ENCODE measurements around the gene SCRN2.

SCRN2 gene

GRCh38 chr17:47840742-47841487 is at the start of gene SCRN2:
SCRN2 (minus strand) TSS chr17:47841273; CDS start chr17:47840843, 430 bp downstream.
- H3K4me1 ChIP-seq (ENCODE audit: insufficient read depth, low read length), result peaks cover 20% of the 10 kb centered on the region
- peak within 1 kb of the TSS; percentile 69 for H2AFZ ChIP-seq (ENCODE audit: low read depth, low read length)
- peak within 1 kb of the TSS; percentile 68 for H3K4me3 ChIP-seq (ENCODE audit: low read length)
- H3K9me3 ChIP-seq (ENCODE audit: low read length), result no peaks in the 10 kb centered on the region
- H3K27me3 ChIP-seq (ENCODE audit: insufficient read depth, low read length), result peaks cover 20% of the 10 kb centered on the region
- H3K36me3 ChIP-seq (ENCODE audit: insufficient read depth, low read length), result peaks cover 6% of the 10 kb centered on the region

- Histone ChIP-seq H3K27me3 (ENCODE audit: insufficient read depth, low read length) (peaks cover 5% of the 10 kb centered on the region), H3K4me3 (ENCODE audit: low read length) (no peak overlapping the region), H3K4me1 (ENCODE audit: insufficient read depth, low read length) (peaks cover 10% of the 10 kb centered on the region), H2AFZ (ENCODE audit: low read depth, low read length) (no peak overlapping the region), H3K9me3 (ENCODE audit: low read length) (no peaks in the 10 kb centered on the region), H3K36me3 (ENCODE audit: insufficient read depth, low read length) (no peaks in the 10 kb centered on the region)
Measured at GRCh38 chr17:47889734-47890529, 48.9 kb upstream of the SCRN2 start.

GRCh38 chr17:47888293-47888692 is 47.2 kb upstream of the SCRN2 start:
- peaks cover 21% of the 10 kb centered on the region for H3K27me3 ChIP-seq (ENCODE audit: insufficient read depth, low read length)
- H2AFZ ChIP-seq (ENCODE audit: low read depth, low read length), result no peak overlapping the region
- no peak overlapping the region for H3K4me3 ChIP-seq (ENCODE audit: low read length)
- no peaks in the 10 kb centered on the region for H3K36me3 ChIP-seq (ENCODE audit: insufficient read depth, low read length)
- H3K9me3 ChIP-seq (ENCODE audit: low read length), result no peaks in the 10 kb centered on the region
- peaks cover 5% of the 10 kb centered on the region for H3K4me1 ChIP-seq (ENCODE audit: insufficient read depth, low read length)

GRCh38 chr17:47884905-47885730 is 44.0 kb upstream of the SCRN2 start:
- Histone ChIP-seq H3K36me3 (ENCODE audit: insufficient read depth, low read length) (no peaks in the 10 kb centered on the region), H2AFZ (ENCODE audit: low read depth, low read length) (no peak overlapping the region), H3K4me1 (ENCODE audit: insufficient read depth, low read length) (peaks cover 5% of the 10 kb centered on the region), H3K27me3 (ENCODE audit: insufficient read depth, low read length) (peaks cover 32% of the 10 kb centered on the region), H3K9me3 (ENCODE audit: low read length) (no peaks in the 10 kb centered on the region), H3K4me3 (ENCODE audit: low read length) (no peak overlapping the region)

- Histone ChIP-seq H3K9me3 (ENCODE audit: low read length) (no peaks in the 10 kb centered on the region), H2AFZ (ENCODE audit: low read depth, low read length) (no peak overlapping the region), H3K4me1 (ENCODE audit: insufficient read depth, low read length) (peaks cover 5% of the 10 kb centered on the region), H3K4me3 (ENCODE audit: low read length) (no peak overlapping the region), H3K36me3 (ENCODE audit: insufficient read depth, low read length) (no peaks in the 10 kb centered on the region), H3K27me3 (ENCODE audit: insufficient read depth, low read length) (peaks cover 34% of the 10 kb centered on the region)
Measured at GRCh38 chr17:47884427-47884740, 43.3 kb upstream of the SCRN2 start.

GRCh38 chr17:47883589-47884426 is 42.7 kb upstream of the SCRN2 start:
- Histone ChIP-seq H3K4me1 (ENCODE audit: insufficient read depth, low read length) (peaks cover 5% of the 10 kb centered on the region), H2AFZ (ENCODE audit: low read depth, low read length) (no peak overlapping the region), H3K36me3 (ENCODE audit: insufficient read depth, low read length) (no peaks in the 10 kb centered on the region), H3K9me3 (ENCODE audit: low read length) (no peaks in the 10 kb centered on the region), H3K4me3 (ENCODE audit: low read length) (no peak overlapping the region), H3K27me3 (ENCODE audit: insufficient read depth, low read length) (peaks cover 38% of the 10 kb centered on the region)

- Histone ChIP-seq H2AFZ (ENCODE audit: low read depth, low read length) (no peak overlapping the region), H3K4me1 (ENCODE audit: insufficient read depth, low read length) (peaks cover 5% of the 10 kb centered on the region), H3K27me3 (ENCODE audit: insufficient read depth, low read length) (peaks cover 45% of the 10 kb centered on the region), H3K4me3 (ENCODE audit: low read length) (no peak overlapping the region), H3K9me3 (ENCODE audit: low read length) (no peaks in the 10 kb centered on the region), H3K36me3 (ENCODE audit: insufficient read depth, low read length) (no peaks in the 10 kb centered on the region)
Measured at GRCh38 chr17:47882695-47883588, 41.9 kb upstream of the SCRN2 start.

GRCh38 chr17:47882247-47882646 is 41.2 kb upstream of the SCRN2 start:
- peaks cover 52% of the 10 kb centered on the region for H3K27me3 ChIP-seq (ENCODE audit: insufficient read depth, low read length)

GRCh38 chr17:47879776-47880454 is 38.8 kb upstream of the SCRN2 start:
- H3K36me3 ChIP-seq (ENCODE audit: insufficient read depth, low read length), result no peaks in the 10 kb centered on the region
- peaks cover 57% of the 10 kb centered on the region for H3K27me3 ChIP-seq (ENCODE audit: insufficient read depth, low read length)
- no peak overlapping the region for H2AFZ ChIP-seq (ENCODE audit: low read depth, low read length)
- H3K4me1 ChIP-seq (ENCODE audit: insufficient read depth, low read length), result no peaks in the 10 kb centered on the region
- no peak overlapping the region for H3K4me3 ChIP-seq (ENCODE audit: low read length)
- no peaks in the 10 kb centered on the region for H3K9me3 ChIP-seq (ENCODE audit: low read length)

More at GRCh38 chr17:47882247-47882646, 41.2 kb upstream of the SCRN2 start:
- no peaks in the 10 kb centered on the region for H3K9me3 ChIP-seq (ENCODE audit: low read length)
- no peak overlapping the region for H3K4me3 ChIP-seq (ENCODE audit: low read length)
- H3K36me3 ChIP-seq (ENCODE audit: insufficient read depth, low read length), result no peaks in the 10 kb centered on the region
- H3K4me1 ChIP-seq (ENCODE audit: insufficient read depth, low read length), result peaks cover 5% of the 10 kb centered on the region
- no peak overlapping the region for H2AFZ ChIP-seq (ENCODE audit: low read depth, low read length)

GRCh38 chr17:47879028-47879585 is 38.0 kb upstream of the SCRN2 start:
- H3K27me3 ChIP-seq (ENCODE audit: insufficient read depth, low read length), result peaks cover 56% of the 10 kb centered on the region
- no peaks in the 10 kb centered on the region for H3K9me3 ChIP-seq (ENCODE audit: low read length)
- no peaks in the 10 kb centered on the region for H3K36me3 ChIP-seq (ENCODE audit: insufficient read depth, low read length)
- no peak overlapping the region for H2AFZ ChIP-seq (ENCODE audit: low read depth, low read length)
- no peaks in the 10 kb centered on the region for H3K4me1 ChIP-seq (ENCODE audit: insufficient read depth, low read length)
- no peak overlapping the region for H3K4me3 ChIP-seq (ENCODE audit: low read length)
